HCT116 (cell line): ENCODE data around the gene MYO5C. TPM values are rescaled to one million over a fixed set of nuclear protein-coding genes. Genes with fewer than 3 reads are reported as not detected.

Experiments
- ATAC-seq: fragments of 200-7000 bp; cut with Tn5 transposase; 2 replicates; pipeline ENCODE4 v1.9.1; 2020; ENCODE audit warnings: mild to moderate bottlenecking, moderate library complexity
- BruUV-seq: library from RNA; stranded (reverse); fragments of 400-500 nt; replicated peaks from 2 replicates; lab custom pipeline; 2021; lab: Mats Ljungman, UMichigan
- CTCF ChIA-PET: fragments of 300-600 bp; sonication (Branson Sonifier 250); formaldehyde crosslinking; loops from one replicate; lab custom pipeline; 2021; ENCODE audit warnings: antibody characterized with exemption; lab: Charles Lee
- POLR2A ChIA-PET: fragments of 300-600, 350-600 bp; sonication (Branson Sonifier 250); formaldehyde crosslinking; loops from one replicate; lab custom pipeline; 2021; ENCODE audit warnings: antibody characterized with exemption; lab: Charles Lee
- RAD21 ChIA-PET, 2 experiments: fragments of 300-600 bp; sonication (Branson Sonifier 250); formaldehyde crosslinking; loops; one replicate each; lab custom pipeline; 2023; ENCODE audit warnings: low total read pairs in 2 of 2; ENCODE audit not compliant: uncharacterized antibody in 2 of 2, unreplicated experiment in 2 of 2, low non-redundant PET in 1 of 2; lab: Charles Lee
- DNase-seq: peaks from one replicate; pipeline ENCODE4 v3.0.0-alpha.2; 2010; ENCODE audit warnings: low read depth, low spot score
- H2AFZ ChIP-seq: fragments of 200-600 bp; shearing (Covaris generic), sonication (generic); 2 replicates; pipeline ENCODE4 v1.6.1; 2017; ENCODE audit warnings: low read depth, mixed run types, mixed read lengths, antibody characterized with exemption, low read length; ENCODE audit not compliant: poor library complexity, severe bottlenecking
- H3K27ac ChIP-seq: 2 replicates; pipeline ENCODE4 v1.5.1; 2012; ENCODE audit warnings: low read depth, low read length
- H3K27me3 ChIP-seq: fragments of 200-600 bp; sonication (generic); 2 replicates; pipeline ENCODE4 v1.6.1; 2016; ENCODE audit warnings: mixed run types, low read length, mixed read lengths; ENCODE audit not compliant: insufficient read depth
- H3K36me3 ChIP-seq, 2 experiments: fragments of 200-500 bp in 1 of 2; fragments of 200-600 bp in 1 of 2; sonication (Bioruptor generic) in 1 of 2; sonication (generic) in 1 of 2; 2 replicates each; pipeline versions ENCODE4 v1.5.1 to v1.6.1; 2014 to 2016; ENCODE audit warnings: low read length in 2 of 2, inconsistent platforms in 1 of 2, mixed read lengths in 1 of 2, mixed run types in 1 of 2; ENCODE audit not compliant: insufficient read depth in 2 of 2, control insufficient read depth in 1 of 2
- H3K4me1 ChIP-seq, 2 experiments: fragments of 200-600 bp in 1 of 2; sonication (generic) in 1 of 2; 2 replicates each; pipeline versions ENCODE4 v1.5.1 to v1.6.1; 2012 to 2017; ENCODE audit warnings: low read length in 2 of 2, inconsistent platforms in 1 of 2, mild to moderate bottlenecking in 1 of 2, mixed read lengths in 1 of 2, mixed run types in 1 of 2, moderate library complexity in 1 of 2; ENCODE audit not compliant: insufficient read depth in 2 of 2, control insufficient read depth in 1 of 2
- H3K4me2 ChIP-seq: fragments of 200-600 bp; sonication (generic); 2 replicates; pipeline ENCODE4 v1.6.1; 2017; ENCODE audit warnings: mixed run types, low read length, mixed read lengths
- H3K4me3 ChIP-seq, 2 experiments: fragments of 200-600 bp in 1 of 2; sonication (generic) in 1 of 2; replicated peaks in 1 of 2; 2 replicates each; pipeline ENCODE4 v1.5.1; 2011 to 2016; ENCODE audit warnings: low read length in 2 of 2, control low read depth in 1 of 2, low read depth in 1 of 2, mild to moderate bottlenecking in 1 of 2, mixed read lengths in 1 of 2, mixed run types in 1 of 2
- H3K79me2 ChIP-seq: fragments of 200-600 bp; sonication (generic); 2 replicates; pipeline ENCODE4 v1.6.1; 2017; ENCODE audit warnings: mild to moderate bottlenecking, mixed run types, low read length, moderate library complexity, mixed read lengths; ENCODE audit not compliant: insufficient read depth
- H3K9ac ChIP-seq: fragments of 200-600 bp; sonication (generic); 2 replicates; pipeline ENCODE4 v1.6.1; 2016; ENCODE audit warnings: low read length, mixed read lengths
- H3K9me2 ChIP-seq: fragments of 200-600 bp; sonication (generic), shearing (Covaris generic); 2 replicates; pipeline ENCODE4 v1.6.1; 2017; ENCODE audit warnings: mixed run types, mild to moderate bottlenecking, moderate library complexity; ENCODE audit not compliant: insufficient read depth
- H3K9me3 ChIP-seq, 2 experiments: fragments of 200-500 bp in 1 of 2; fragments of 200-600 bp in 1 of 2; sonication (Bioruptor generic) in 1 of 2; sonication (generic) in 1 of 2; 2 replicates each; pipeline ENCODE4 v1.6.1; 2014 to 2017; ENCODE audit warnings: low read length in 2 of 2, mixed read lengths in 2 of 2, inconsistent platforms in 1 of 2, low read depth in 1 of 2, mild to moderate bottlenecking in 1 of 2, mixed run types in 1 of 2, moderate library complexity in 1 of 2; ENCODE audit not compliant: control insufficient read depth in 1 of 2, insufficient read depth in 1 of 2
- H4K20me1 ChIP-seq: fragments of 200-600 bp; sonication (generic), shearing (Covaris generic); 2 replicates; pipeline ENCODE4 v1.6.1; 2017; ENCODE audit warnings: mixed run types, mild to moderate bottlenecking, moderate library complexity; ENCODE audit not compliant: insufficient read depth
- EGR1 ChIP-seq: IDR thresholded peaks from 2 replicates; pipeline ENCODE4 v1.6.1; 2012; ENCODE audit warnings: low read depth
- ELF1 ChIP-seq: IDR thresholded peaks from 2 replicates; pipeline ENCODE4 v1.6.1; 2012; ENCODE audit warnings: low read depth, borderline replicate concordance
- EZH2 ChIP-seq: fragments of 200-600 bp; sonication (generic); IDR thresholded peaks from 2 replicates; pipeline ENCODE4 v1.6.1; 2017; ENCODE audit warnings: antibody characterized with exemption, mixed run types
- FOSL1 ChIP-seq: IDR thresholded peaks from 2 replicates; pipeline ENCODE4 v1.6.1; 2012; ENCODE audit warnings: low read depth
- JUND ChIP-seq: IDR thresholded peaks from 2 replicates; pipeline ENCODE4 v1.6.1; 2012
- POLR2AphosphoS5 ChIP-seq: IDR thresholded peaks from 2 replicates; pipeline ENCODE4 v1.6.1; 2011; ENCODE audit warnings: mild to moderate bottlenecking, low read depth, low read length, moderate library complexity
- SIN3A ChIP-seq: IDR thresholded peaks from 2 replicates; pipeline ENCODE4 v1.6.1; 2012; ENCODE audit warnings: low read depth
- SP1 ChIP-seq: IDR thresholded peaks from 2 replicates; pipeline ENCODE4 v1.6.1; 2012; ENCODE audit warnings: low read depth
- SRF ChIP-seq: IDR thresholded peaks from 2 replicates; pipeline ENCODE4 v1.6.1; 2012; ENCODE audit warnings: low read depth
- ZFX ChIP-seq: fragments of 450-650 bp; IDR thresholded peaks from 2 replicates; pipeline ENCODE4 v1.6.1; 2017
- intact Hi-C: fragments of 100-400 bp; cut with micrococcal nuclease; formaldehyde crosslinking; loops from 2 replicates; pipeline ENCODE4 v1.10.0; 2022
- total RNA-seq: library from RNA; stranded (reverse); gene quantifications from one replicate; pipeline ENCODE4 v1.2.1, GENCODE V29; 2021; ENCODE audit not compliant: unreplicated experiment
- TF ChIP-seq, protein P1 (sequence below): IDR thresholded peaks from 2 replicates; pipeline ENCODE4 v1.6.1; 2012; ENCODE audit warnings: low read depth
- TF ChIP-seq, protein P2 (sequence below): IDR thresholded peaks from 2 replicates; pipeline ENCODE4 v1.6.1; 2012

MYO5C gene
- total RNA-seq, 1 experiment from 2014 or later: 34.0 TPM

DNA sequence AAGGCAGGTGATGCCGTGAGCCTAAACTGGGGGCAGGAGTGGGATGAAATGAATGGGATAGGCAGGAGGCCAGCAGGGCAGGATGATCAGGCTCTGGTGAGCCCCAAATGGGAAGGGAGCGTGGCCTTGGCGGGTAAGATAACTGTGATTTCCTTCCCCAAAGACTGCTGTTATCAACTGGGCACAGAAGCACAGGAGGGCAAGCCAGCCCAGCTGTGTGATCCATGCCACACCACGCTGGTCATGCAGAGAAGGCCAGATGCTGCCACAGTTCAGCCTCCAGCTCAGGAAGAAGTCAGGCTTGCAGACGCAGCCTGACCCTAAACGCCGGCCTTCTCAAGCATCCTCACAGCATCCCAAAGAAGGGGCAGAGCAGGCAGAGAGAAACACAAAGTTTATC lies 52.3 kb downstream of the MYO5C start (continued):
- TF ChIP-seq, protein P1, sequence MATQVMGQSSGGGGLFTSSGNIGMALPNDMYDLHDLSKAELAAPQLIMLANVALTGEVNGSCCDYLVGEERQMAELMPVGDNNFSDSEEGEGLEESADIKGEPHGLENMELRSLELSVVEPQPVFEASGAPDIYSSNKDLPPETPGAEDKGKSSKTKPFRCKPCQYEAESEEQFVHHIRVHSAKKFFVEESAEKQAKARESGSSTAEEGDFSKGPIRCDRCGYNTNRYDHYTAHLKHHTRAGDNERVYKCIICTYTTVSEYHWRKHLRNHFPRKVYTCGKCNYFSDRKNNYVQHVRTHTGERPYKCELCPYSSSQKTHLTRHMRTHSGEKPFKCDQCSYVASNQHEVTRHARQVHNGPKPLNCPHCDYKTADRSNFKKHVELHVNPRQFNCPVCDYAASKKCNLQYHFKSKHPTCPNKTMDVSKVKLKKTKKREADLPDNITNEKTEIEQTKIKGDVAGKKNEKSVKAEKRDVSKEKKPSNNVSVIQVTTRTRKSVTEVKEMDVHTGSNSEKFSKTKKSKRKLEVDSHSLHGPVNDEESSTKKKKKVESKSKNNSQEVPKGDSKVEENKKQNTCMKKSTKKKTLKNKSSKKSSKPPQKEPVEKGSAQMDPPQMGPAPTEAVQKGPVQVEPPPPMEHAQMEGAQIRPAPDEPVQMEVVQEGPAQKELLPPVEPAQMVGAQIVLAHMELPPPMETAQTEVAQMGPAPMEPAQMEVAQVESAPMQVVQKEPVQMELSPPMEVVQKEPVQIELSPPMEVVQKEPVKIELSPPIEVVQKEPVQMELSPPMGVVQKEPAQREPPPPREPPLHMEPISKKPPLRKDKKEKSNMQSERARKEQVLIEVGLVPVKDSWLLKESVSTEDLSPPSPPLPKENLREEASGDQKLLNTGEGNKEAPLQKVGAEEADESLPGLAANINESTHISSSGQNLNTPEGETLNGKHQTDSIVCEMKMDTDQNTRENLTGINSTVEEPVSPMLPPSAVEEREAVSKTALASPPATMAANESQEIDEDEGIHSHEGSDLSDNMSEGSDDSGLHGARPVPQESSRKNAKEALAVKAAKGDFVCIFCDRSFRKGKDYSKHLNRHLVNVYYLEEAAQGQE: no peak

DNA sequence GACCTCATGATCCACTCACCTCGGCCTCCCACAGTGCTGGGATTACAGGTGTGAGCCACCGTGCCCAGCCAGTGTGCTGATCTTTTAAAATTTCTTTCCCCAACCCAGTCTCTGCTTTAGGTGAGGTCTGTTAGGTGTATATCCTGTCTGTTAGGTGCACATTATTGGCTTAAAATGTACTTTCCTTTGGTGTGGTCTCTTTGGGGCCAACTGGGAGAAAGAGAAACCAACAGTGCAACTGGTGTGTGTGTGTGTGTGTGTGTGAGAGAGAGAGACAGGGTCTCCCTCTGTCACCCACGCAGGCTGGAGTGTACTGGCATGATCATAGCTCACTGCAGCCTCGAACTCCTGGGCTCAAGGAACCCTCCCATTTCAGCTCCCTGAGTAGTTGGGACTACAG lies 54.1 kb downstream of the MYO5C start:
- RAD21 ChIA-PET: no interaction called here
- Histone ChIP-seq H3K9ac (no peak overlapping the region), H3K9me2 (no peaks in the 10 kb centered on the region), H3K4me1 (no peaks in the 10 kb centered on the region), H3K36me3 (peaks cover 21 to 42% of the 10 kb centered on the region in 2 experiments), H4K20me1 (no peaks in the 10 kb centered on the region), H3K27me3 (no peaks in the 10 kb centered on the region), H3K4me2 (no peak overlapping the region), H3K27ac (no peak overlapping the region), H3K9me3 (no peaks in the 10 kb centered on the region), H3K79me2 (no peaks in the 10 kb centered on the region), H2AFZ (no peak overlapping the region), H3K4me3 (no peak overlapping the region)
- CTCF ChIA-PET: interaction anchor here (2.7 kb wide), 1 partner anchor 14 kb away, joined by 9 read pairs; no protein-coding TSS in a partner anchor
- ATAC-seq (no peak), DNase-seq (no peak)
- BruUV-seq: no TSS peak
- TF ChIP-seq ELF1 (no peak), SIN3A (no peak), FOSL1 (no peak), ZFX (no peak), EGR1 (no peak), EZH2 (no peak), JUND (no peak), POLR2AphosphoS5 (no peak), SRF (no peak), SP1 (no peak)
- TF ChIP-seq, protein P2, sequence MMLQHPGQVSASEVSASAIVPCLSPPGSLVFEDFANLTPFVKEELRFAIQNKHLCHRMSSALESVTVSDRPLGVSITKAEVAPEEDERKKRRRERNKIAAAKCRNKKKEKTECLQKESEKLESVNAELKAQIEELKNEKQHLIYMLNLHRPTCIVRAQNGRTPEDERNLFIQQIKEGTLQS: no peak
- POLR2A ChIA-PET: interaction anchor here (0.7 kb wide), 1 partner anchor 25 kb away, joined by 7 read pairs; no protein-coding TSS in a partner anchor
- intact Hi-C loops: no loop called here
